NCI-H2107 treated with DMSO at 0.1 percent for 48 hours (cell line): ENCODE results near the gene PATE3.

Source experiments
- DNase-seq: peaks from one replicate; lab custom pipeline; 2025; ENCODE audit not compliant: unreplicated experiment; lab: John Stamatoyannopoulos, UW

PATE3 gene

GRCh38 chr11:125787827-125788226 is at the start of gene PATE3:
TSS of gene PATE3 (plus strand) at chr11:125788127. CDS start at chr11:125788152, 25 bp downstream.
- DNase-seq = no peak

DNA sequence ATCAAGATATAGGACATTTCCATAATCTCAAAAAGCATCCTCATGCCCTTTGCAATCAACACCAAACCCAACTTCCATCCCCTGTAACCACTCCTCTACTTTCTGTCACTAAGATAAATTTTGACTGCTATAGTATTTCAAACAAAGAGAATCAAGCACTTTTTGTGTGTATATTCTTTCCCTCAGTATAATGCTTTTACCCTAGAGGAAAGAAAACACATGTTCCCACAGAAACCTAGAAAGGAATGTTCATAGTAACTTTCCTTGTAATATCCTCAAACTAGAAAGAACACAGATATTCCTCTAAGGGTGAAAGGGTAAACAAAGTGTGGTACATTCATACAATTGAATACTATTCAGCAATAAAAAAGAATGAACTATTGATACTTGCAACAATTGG is 47.3 kb upstream of the PATE3 start:
- no peak for DNase-seq

DNA sequence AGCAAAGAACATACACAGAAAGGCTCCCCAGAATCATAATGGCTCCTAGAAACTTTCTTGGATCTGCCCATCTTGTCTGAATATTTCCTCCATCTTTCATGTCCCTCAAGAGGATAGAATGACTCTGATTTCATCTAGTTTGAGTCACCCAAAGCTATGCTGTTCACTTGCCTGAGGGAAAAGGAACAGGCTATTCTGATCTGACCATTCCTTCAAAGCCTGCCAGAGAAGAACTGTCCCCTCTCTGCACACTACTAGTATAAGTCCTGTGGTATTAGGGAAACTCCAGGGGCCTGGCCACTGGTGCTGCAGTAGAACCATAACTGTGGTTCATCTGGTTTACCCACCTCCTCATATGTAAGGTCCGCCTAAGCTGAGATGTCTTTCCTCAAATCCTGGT is 44.2 kb upstream of the PATE3 start:
- no peak for DNase-seq

DNA sequence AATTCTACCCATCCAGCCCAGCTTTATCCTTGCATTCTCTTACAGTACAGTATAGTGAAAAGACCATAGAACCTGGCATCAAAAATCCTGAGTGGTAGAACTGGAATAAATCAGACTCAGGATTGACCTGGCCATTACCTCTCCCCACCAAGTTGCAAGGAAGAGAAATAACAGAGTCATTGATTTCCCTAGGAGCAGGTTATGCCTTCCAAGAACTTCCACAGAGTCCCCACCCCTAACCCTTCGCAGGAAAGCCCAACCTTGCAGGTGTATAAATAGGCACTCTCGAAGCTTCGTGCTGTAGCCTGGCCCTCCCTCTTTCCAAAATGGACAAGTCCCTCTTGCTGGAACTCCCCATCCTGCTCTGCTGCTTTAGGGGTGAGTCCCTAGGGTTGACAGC is 41.9 kb upstream of the PATE3 start, which contains the start of gene PATE1:
PATE1 (plus strand) TSS at position 301 of the 400 bp plus-strand sequence; CDS start at position 327, 26 bp downstream.
- no peak for DNase-seq

GRCh38 chr11:125750629-125751028 is 37.3 kb upstream of the PATE3 start:
- DNase-seq = no peak

DNA sequence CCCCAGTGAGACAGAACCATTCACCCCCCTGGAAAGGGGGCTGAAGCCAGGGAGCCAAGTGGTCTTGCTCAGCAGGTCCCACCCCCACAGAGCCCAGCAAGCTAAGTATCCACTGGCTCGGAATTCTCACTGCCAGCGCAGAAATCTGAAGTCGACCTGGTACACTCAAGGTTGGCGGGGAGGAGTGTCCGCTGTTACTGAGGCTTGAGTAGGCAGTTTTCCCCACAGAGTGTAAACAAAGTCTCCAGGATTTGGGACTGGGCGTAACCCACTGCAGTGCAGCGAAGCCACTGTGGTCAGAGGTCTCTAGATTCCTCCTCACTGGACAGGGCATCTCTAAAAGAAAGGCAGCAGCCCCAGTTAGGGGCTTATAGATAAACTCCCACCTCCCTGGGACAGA is 31.9 kb upstream of the PATE3 start:
- no peak for DNase-seq

DNA sequence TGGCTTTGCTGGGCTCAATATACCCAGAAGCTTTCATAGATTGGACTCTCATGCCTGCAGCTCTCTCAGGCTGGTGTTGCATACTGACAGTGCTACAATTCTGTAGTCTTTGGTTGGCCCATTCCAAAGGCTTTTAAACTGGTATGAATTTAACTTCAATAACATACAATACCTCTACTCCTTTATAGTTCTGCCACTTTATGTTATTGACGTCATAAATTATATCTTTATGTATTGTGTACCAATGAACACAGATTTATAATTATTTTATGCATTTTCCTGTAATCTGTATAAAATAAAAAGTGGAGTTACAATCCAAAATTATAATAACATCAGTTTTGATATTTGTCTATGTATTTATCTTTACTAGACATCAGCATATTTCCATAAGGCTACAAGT is 25.5 kb upstream of the PATE3 start:
- DNase-seq = no peak

DNA sequence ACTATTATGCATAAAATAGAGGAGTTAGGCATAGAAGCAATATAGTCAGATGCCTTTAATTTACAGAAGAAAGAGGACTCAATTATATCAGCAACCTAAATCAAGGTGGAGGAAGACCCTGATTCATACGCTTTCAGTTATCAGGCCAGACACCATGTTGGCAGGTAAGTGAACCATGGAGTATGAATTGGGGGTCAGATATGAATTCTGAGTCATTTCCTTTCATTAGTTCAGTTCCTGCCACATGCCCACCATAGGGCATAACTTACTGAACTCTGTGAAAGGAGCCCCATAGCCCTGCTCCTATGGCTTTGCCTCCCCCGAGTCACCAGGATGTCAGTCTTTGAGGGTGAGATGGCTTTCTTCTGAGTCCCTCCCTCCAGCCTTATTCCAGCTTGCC is 24.4 kb upstream of the PATE3 start:
- DNase-seq = no peak

DNA sequence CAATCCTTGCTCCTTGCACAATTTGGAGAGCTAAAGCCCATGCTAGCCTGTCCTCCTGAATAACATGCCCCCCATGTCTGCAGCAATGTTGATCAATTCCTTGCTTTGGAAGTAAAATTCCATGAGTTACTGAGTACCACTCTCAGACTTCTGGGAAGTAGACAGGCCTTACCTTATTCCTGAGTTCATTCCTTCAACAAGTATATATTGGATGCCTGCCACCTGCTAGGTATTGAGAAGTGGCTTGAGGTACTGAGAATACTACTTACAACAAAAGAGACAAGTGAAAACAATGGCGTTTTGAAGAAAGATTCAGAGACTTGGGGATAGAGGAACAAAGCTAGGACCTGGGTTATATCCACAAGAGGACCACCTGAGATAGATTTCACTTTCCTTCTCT is 21.7 kb upstream of the PATE3 start:
- no peak for DNase-seq

- DNase-seq = no peak
Observed at GRCh38 chr11:125768336-125769046, 19.4 kb upstream of the PATE3 start.

DNA sequence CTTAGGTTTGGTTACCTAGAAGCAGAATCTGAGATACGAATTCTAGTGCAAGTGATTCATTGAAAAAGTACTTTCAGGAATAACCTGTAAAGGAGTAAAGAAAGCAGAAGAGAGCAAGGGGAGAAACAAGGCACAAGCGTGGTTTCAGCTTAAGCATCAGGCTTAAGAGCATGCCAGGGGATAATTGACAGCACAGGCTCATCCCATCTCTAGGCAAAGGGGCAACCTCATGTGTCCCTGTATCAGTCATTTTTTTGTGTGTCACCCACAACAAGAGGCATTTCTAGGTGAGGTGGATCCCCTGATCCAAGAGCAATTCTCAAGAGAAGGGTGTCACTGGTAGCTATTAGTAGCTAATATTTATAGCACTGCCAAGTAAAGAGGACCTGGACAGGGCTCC is 17.3 kb upstream of the PATE3 start:
- no peak for DNase-seq

GRCh38 chr11:125772834-125773505 is 15.0 kb upstream of the PATE3 start:
- no peak for DNase-seq

GRCh38 chr11:125773516-125773915 is 14.4 kb upstream of the PATE3 start:
- no peak for DNase-seq

GRCh38 chr11:125777309-125777708 is 10.6 kb upstream of the PATE3 start:
- no peak for DNase-seq

GRCh38 chr11:125778728-125779127 is 9.2 kb upstream of the PATE3 start, which contains the start of gene PATE2:
TSS of gene PATE2 (minus strand) at chr11:125778828. CDS start at chr11:125778773, 55 bp downstream.
- DNase-seq = no peak

- DNase-seq = no peak
Observed at GRCh38 chr11:125784678-125785077, 3.2 kb upstream of the PATE3 start.

DNA sequence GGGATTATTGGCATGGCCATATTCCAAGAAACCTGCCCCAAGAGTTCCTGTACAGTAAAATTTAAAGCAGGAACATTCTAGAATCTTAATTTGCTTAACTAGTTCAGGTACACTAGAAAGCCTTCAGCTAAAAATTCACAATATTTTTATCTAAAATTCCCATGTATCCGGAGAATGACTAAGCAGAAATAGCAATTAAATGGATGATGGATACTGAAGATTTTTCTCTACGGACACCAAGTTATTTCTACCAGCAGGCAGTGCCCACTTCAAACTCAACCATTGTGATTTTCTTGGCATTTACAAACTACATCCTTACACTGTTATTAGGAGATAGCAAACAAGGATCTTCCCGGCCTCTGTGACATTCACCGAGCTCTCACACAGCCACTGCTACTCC is 2.9 kb downstream of the PATE3 start:
- no peak for DNase-seq

- DNase-seq = no peak
Observed at GRCh38 chr11:125797641-125798040, 9.7 kb downstream of the PATE3 start.

GRCh38 chr11:125799808-125800207 is 11.9 kb downstream of the PATE3 start:
- no peak for DNase-seq

- no peak for DNase-seq
Observed at GRCh38 chr11:125802387-125802786, 14.5 kb downstream of the PATE3 start.

DNA sequence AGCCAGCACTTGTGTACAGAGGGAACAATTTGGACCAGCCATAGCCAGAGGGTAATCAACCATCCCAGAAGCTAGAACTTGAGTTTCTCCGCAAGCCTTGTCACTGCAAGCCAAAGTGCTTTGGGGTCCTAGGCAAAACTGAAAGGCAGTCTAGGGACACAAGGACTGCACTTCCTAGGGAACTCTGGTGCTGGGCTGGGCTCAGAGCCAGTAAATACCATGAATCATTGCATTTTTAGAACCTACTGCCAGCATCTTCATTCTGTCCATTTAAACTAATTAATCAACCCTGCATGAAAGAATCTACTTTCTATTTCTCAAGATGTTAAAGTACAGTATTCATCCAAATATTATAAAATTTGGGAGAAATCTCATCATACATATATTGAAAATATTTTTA is 20.0 kb downstream of the PATE3 start:
- DNase-seq = no peak

GRCh38 chr11:125833016-125833415 is 45.1 kb downstream of the PATE3 start, which contains the start of gene PATE4:
TSS of gene PATE4 (plus strand) at chr11:125833316. CDS start at chr11:125833360, 44 bp downstream.
- no peak for DNase-seq
